ENCODE measurements around the gene MSN.
A peak's percentile ranks its signal among the peaks of the same experiment; 100 is the strongest.
"Not testable (repeated sequence)": the region's sequence is repeated elsewhere in the genome, so short reads cannot be mapped to it uniquely, and the experiment has no call there.

MSN gene

GRCh38 chrX:65643531-65644052, 23.9 kb upstream of the MSN start:
- Histone ChIP-seq H3K27ac (ENCODE audit: low read length) (peak overlapping the region; percentile 67), H3K9ac (ENCODE audit: low read length in 2 of 2) (no peak overlapping the region), H3K4me1 (ENCODE audit: control insufficient read depth, insufficient read depth, low read length) (peaks cover 17% of the 10 kb centered on the region), H3K4me3 (ENCODE audit: low read length in 2 of 2) (no peak overlapping the region), H3K9me3 (ENCODE audit: control insufficient read depth in 2 of 2, low read length in 2 of 2) (no peaks in the 10 kb centered on the region), H3K36me3 (ENCODE audit: control insufficient read depth in 2 of 2, insufficient read depth in 2 of 2, low read length in 2 of 2) (no peaks in the 10 kb centered on the region), H3K27me3 (ENCODE audit: control insufficient read depth in 1 of 2, insufficient read depth in 2 of 2, low read length in 2 of 2) (peaks cover 0 to 2% of the 10 kb centered on the region in 2 donors)

- peak overlapping the region in 1 of 2 donors; percentile 29 for H3K9ac ChIP-seq (ENCODE audit: low read length in 2 of 2)
Observed at GRCh38 chrX:65644621-65645289, 22.7 kb upstream of the MSN start.

GRCh38 chrX:65647801-65648200, 19.7 kb upstream of the MSN start:
- Histone ChIP-seq H3K27ac (ENCODE audit: low read length) (no peak overlapping the region), H3K9ac (ENCODE audit: low read length in 2 of 2) (no peak overlapping the region), H3K27me3 (ENCODE audit: control insufficient read depth in 1 of 2, insufficient read depth in 2 of 2, low read length in 2 of 2) (peaks cover 0 to 2% of the 10 kb centered on the region in 2 donors), H3K36me3 (ENCODE audit: control insufficient read depth in 2 of 2, insufficient read depth in 2 of 2, low read length in 2 of 2) (no peaks in the 10 kb centered on the region), H3K9me3 (ENCODE audit: control insufficient read depth in 2 of 2, low read length in 2 of 2) (no peaks in the 10 kb centered on the region), H3K4me3 (ENCODE audit: low read length in 2 of 2) (no peak overlapping the region), H3K4me1 (ENCODE audit: control insufficient read depth, insufficient read depth, low read length) (peaks cover 17% of the 10 kb centered on the region)

More at GRCh38 chrX:65644621-65645289, 22.7 kb upstream of the MSN start:
- Histone ChIP-seq H3K36me3 (ENCODE audit: control insufficient read depth in 2 of 2, insufficient read depth in 2 of 2, low read length in 2 of 2) (no peaks in the 10 kb centered on the region), H3K27me3 (ENCODE audit: control insufficient read depth in 1 of 2, insufficient read depth in 2 of 2, low read length in 2 of 2) (no peaks in the 10 kb centered on the region), H3K27ac (ENCODE audit: low read length) (peak overlapping the region; percentile 70), H3K4me1 (ENCODE audit: control insufficient read depth, insufficient read depth, low read length) (peaks cover 17% of the 10 kb centered on the region), H3K4me3 (ENCODE audit: low read length in 2 of 2) (no peak overlapping the region), H3K9me3 (ENCODE audit: control insufficient read depth in 2 of 2, low read length in 2 of 2) (no peaks in the 10 kb centered on the region)

DNA sequence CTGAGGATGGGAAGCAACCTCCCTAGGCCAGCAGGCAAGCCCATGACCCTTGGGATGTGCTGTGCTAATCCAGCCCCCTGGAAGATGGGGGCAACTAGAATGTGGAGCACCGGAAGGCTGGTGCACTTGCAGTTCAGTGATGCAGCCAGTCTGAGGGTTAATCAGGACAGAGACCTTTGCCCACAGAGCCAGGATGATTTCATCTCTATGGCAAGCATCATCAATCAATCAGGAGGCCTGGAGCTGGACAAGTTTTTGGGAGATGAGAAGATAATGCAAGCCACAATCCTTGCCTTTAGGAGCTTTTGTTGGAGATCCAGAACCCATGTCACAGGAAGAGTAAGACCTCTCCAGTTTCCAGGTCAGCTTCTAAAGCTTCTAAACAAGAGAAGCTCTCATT, 15.4 kb upstream of the MSN start:
- H3K27ac ChIP-seq (ENCODE audit: low read length): no peak overlapping the region
- peaks cover 0 to 2% of the 10 kb centered on the region in 2 donors for H3K27me3 ChIP-seq (ENCODE audit: control insufficient read depth in 1 of 2, insufficient read depth in 2 of 2, low read length in 2 of 2)
- no peaks in the 10 kb centered on the region for H3K36me3 ChIP-seq (ENCODE audit: control insufficient read depth in 2 of 2, insufficient read depth in 2 of 2, low read length in 2 of 2)
- H3K9me3 ChIP-seq (ENCODE audit: control insufficient read depth in 2 of 2, low read length in 2 of 2): no peaks in the 10 kb centered on the region
- peaks cover 9% of the 10 kb centered on the region for H3K4me1 ChIP-seq (ENCODE audit: control insufficient read depth, insufficient read depth, low read length)
- H3K4me3 ChIP-seq (ENCODE audit: low read length in 2 of 2): no peak overlapping the region
- no peak overlapping the region for H3K9ac ChIP-seq (ENCODE audit: low read length in 2 of 2)

- not testable (repeated sequence) for H3K4me1 ChIP-seq (ENCODE audit: control insufficient read depth, insufficient read depth, low read length); H3K9me3 ChIP-seq (ENCODE audit: control insufficient read depth in 2 of 2, low read length in 2 of 2); H3K27me3 ChIP-seq (ENCODE audit: control insufficient read depth in 1 of 2, insufficient read depth in 2 of 2, low read length in 2 of 2); H3K4me3 ChIP-seq (ENCODE audit: low read length in 2 of 2); H3K9ac ChIP-seq (ENCODE audit: low read length in 2 of 2); H3K36me3 ChIP-seq (ENCODE audit: control insufficient read depth in 2 of 2, insufficient read depth in 2 of 2, low read length in 2 of 2)
- H3K27ac ChIP-seq (ENCODE audit: low read length): peak overlapping the region; percentile 76
Observed at GRCh38 chrX:65657009-65657441, 10.4 kb upstream of the MSN start.

DNA sequence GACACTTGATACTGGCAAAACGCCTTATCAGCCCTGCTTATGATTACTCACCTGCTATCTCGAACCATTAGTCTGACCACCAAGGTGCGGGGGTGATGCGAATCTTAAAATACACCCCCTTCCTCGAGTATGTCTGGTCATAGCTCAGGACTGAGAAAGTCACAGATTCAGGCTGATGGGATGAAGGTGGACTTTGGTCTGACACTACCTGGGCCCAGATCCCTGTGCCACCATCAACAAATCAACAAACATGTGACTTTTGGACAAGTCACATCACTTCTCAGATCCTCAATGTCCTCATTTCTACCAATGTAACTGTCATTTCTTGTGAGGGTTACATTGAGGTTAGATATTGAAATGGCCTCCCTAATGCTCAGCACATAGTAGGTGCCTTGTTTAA, 9.8 kb upstream of the MSN start:
- no peaks in the 10 kb centered on the region for H3K9me3 ChIP-seq (ENCODE audit: control insufficient read depth in 2 of 2, low read length in 2 of 2)
- no peaks in the 10 kb centered on the region for H3K27me3 ChIP-seq (ENCODE audit: control insufficient read depth in 1 of 2, insufficient read depth in 2 of 2, low read length in 2 of 2)
- H3K4me3 ChIP-seq (ENCODE audit: low read length in 2 of 2): no peak overlapping the region
- H3K36me3 ChIP-seq (ENCODE audit: control insufficient read depth in 2 of 2, insufficient read depth in 2 of 2, low read length in 2 of 2): no peaks in the 10 kb centered on the region
- H3K27ac ChIP-seq (ENCODE audit: low read length): no peak overlapping the region
- H3K9ac ChIP-seq (ENCODE audit: low read length in 2 of 2): no peak overlapping the region
- peaks cover 9% of the 10 kb centered on the region for H3K4me1 ChIP-seq (ENCODE audit: control insufficient read depth, insufficient read depth, low read length)

GRCh38 chrX:65658229-65658628, 9.2 kb upstream of the MSN start:
- Histone ChIP-seq H3K4me1 (ENCODE audit: control insufficient read depth, insufficient read depth, low read length) (peaks cover 9% of the 10 kb centered on the region), H3K27ac (ENCODE audit: low read length) (no peak overlapping the region), H3K27me3 (ENCODE audit: control insufficient read depth in 1 of 2, insufficient read depth in 2 of 2, low read length in 2 of 2) (no peaks in the 10 kb centered on the region)

DNA sequence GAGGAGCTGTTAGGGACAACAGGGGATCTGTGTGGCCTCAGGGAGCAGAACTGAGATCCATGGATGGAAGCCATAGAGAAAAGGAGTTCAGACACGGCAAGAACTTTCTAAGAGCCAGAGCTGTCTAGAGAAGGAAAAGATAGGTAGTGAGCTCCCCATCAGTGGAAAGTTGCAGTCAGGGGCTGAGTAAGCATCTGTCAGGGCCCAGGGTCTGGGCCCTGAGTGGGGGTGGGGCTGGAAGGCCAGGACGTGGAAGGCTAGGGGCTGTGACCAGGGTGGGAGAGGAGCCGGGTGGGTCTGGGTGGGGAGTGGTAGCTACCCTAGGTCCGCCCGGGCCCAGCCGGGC, 324 bp upstream of the MSN start:
- Histone ChIP-seq H3K36me3 (ENCODE audit: control insufficient read depth in 2 of 2, insufficient read depth in 2 of 2, low read length in 2 of 2) (no peaks in the 10 kb centered on the region), H3K9ac (ENCODE audit: low read length in 2 of 2) (peak overlapping the region; percentile 48 to 51), H3K27ac (ENCODE audit: low read length) (peak overlapping the region; percentile 58), H3K4me1 (ENCODE audit: control insufficient read depth, insufficient read depth, low read length) (peaks cover 16% of the 10 kb centered on the region), H3K9me3 (ENCODE audit: control insufficient read depth in 2 of 2, low read length in 2 of 2) (no peaks in the 10 kb centered on the region), H3K27me3 (ENCODE audit: control insufficient read depth in 1 of 2, insufficient read depth in 2 of 2, low read length in 2 of 2) (peaks cover 0 to 3% of the 10 kb centered on the region in 2 donors), H3K4me3 (ENCODE audit: low read length in 2 of 2) (peak overlapping the region in 1 of 2 donors; percentile 84)

More at GRCh38 chrX:65658229-65658628, 9.2 kb upstream of the MSN start:
- Histone ChIP-seq H3K9me3 (ENCODE audit: control insufficient read depth in 2 of 2, low read length in 2 of 2) (no peaks in the 10 kb centered on the region), H3K4me3 (ENCODE audit: low read length in 2 of 2) (no peak overlapping the region), H3K36me3 (ENCODE audit: control insufficient read depth in 2 of 2, insufficient read depth in 2 of 2, low read length in 2 of 2) (no peaks in the 10 kb centered on the region), H3K9ac (ENCODE audit: low read length in 2 of 2) (no peak overlapping the region)

GRCh38 chrX:65668377-65669310, 1.2 kb downstream of the MSN start:
- no peaks in the 10 kb centered on the region for H3K9me3 ChIP-seq (ENCODE audit: control insufficient read depth in 2 of 2, low read length in 2 of 2)

DNA sequence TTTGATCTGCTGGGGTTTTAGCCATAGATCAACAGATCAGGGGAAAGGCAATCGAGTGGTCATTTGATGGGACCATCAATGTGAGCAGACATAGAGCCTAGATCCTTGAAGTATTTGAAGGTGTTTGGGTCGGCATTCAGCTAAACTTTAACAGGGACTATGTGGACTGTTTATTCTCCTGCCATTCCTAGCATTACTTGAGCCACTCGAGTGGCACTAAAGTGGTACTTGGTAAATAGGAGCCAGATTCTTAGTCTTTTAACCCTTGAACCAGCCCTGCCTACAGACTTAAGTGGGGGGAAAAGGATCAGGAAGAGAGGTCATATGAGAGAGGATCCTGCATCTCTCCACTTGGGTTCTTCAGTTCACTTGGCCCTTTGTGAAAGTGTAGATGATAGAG, 3.8 kb downstream of the MSN start:
- Histone ChIP-seq H3K4me3 (ENCODE audit: low read length in 2 of 2) (peak overlapping the region; percentile 51 to 55), H3K4me1 (ENCODE audit: control insufficient read depth, insufficient read depth, low read length) (peaks cover 34% of the 10 kb centered on the region), H3K9ac (ENCODE audit: low read length in 2 of 2) (peak overlapping the region; percentile 13 to 47), H3K27ac (ENCODE audit: low read length) (peak overlapping the region; percentile 67), H3K27me3 (ENCODE audit: control insufficient read depth in 1 of 2, insufficient read depth in 2 of 2, low read length in 2 of 2) (no peaks in the 10 kb centered on the region), H3K36me3 (ENCODE audit: control insufficient read depth in 2 of 2, insufficient read depth in 2 of 2, low read length in 2 of 2) (peaks cover 0 to 3% of the 10 kb centered on the region in 2 donors), H3K9me3 (ENCODE audit: control insufficient read depth in 2 of 2, low read length in 2 of 2) (no peaks in the 10 kb centered on the region)

More at GRCh38 chrX:65668377-65669310, 1.2 kb downstream of the MSN start:
- peaks cover 18% of the 10 kb centered on the region for H3K4me1 ChIP-seq (ENCODE audit: control insufficient read depth, insufficient read depth, low read length)
- H3K36me3 ChIP-seq (ENCODE audit: control insufficient read depth in 2 of 2, insufficient read depth in 2 of 2, low read length in 2 of 2): peaks cover 0 to 3% of the 10 kb centered on the region in 2 donors
- peaks cover 0 to 3% of the 10 kb centered on the region in 2 donors for H3K27me3 ChIP-seq (ENCODE audit: control insufficient read depth in 1 of 2, insufficient read depth in 2 of 2, low read length in 2 of 2)
- peak overlapping the region; percentile 90 to 93 for H3K9ac ChIP-seq (ENCODE audit: low read length in 2 of 2)
- peak overlapping the region; percentile 84 to 87 for H3K4me3 ChIP-seq (ENCODE audit: low read length in 2 of 2)
- peak overlapping the region; percentile 92 for H3K27ac ChIP-seq (ENCODE audit: low read length)

Data from stomach smooth muscle (tissue), 2 donors.